Breast epithelium (tissue), 3 donors: ENCODE results near the gene NLRP1.

Experiments
- CTCF ChIP-seq, 3 donors: fragments of 450-650 bp; IDR thresholded peaks; one replicate each; pipeline ENCODE4 v1.5.1; 2016 to 2017; ENCODE audit warnings: antibody characterized with exemption in 3 of 3, mild to moderate bottlenecking in 3 of 3, moderate library complexity in 3 of 3
- POLR2A ChIP-seq: fragments of 450-650 bp; IDR thresholded peaks from one replicate; pipeline ENCODE4 v1.6.1; 2016; ENCODE audit warnings: antibody characterized with exemption, mild to moderate bottlenecking, moderate library complexity
- POLR2AphosphoS5 ChIP-seq, 3 donors: sonication (generic); formaldehyde crosslinking; IDR thresholded peaks; one replicate each; pipeline ENCODE4 v1.6.1; 2017; ENCODE audit warnings: antibody characterized with exemption in 3 of 3

- TF ChIP-seq CTCF (IDR thresholded peaks at IDR 0.05) (no peak), POLR2A (no peak), POLR2AphosphoS5 (IDR thresholded peaks at IDR 0.05) (no peak)
Observed at GRCh38 chr17:5580367-5580766, 3.9 kb downstream of the NLRP1 start.
